PC-3 (cell line): ENCODE data around the gene ABCA2. TPM values are rescaled to one million over a fixed set of nuclear protein-coding genes. Genes with fewer than 3 reads are reported as not detected.

ENCODE experiments used
- ATAC-seq: fragments of 200-7000 bp; cut with Tn5 transposase; 2 replicates; pipeline ENCODE4 v1.9.1; 2020; ENCODE audit warnings: mild to moderate bottlenecking, moderate library complexity
- BruUV-seq: library from RNA; stranded (reverse); fragments of 400-500 nt; replicated peaks from 2 replicates; lab custom pipeline; 2021; lab: Mats Ljungman, UMichigan
- CTCF ChIA-PET: fragments of 300-600 bp; sonication (Branson Sonifier 250); formaldehyde crosslinking; loops from one replicate; lab custom pipeline; 2022; ENCODE audit warnings: antibody characterized with exemption; lab: Charles Lee
- POLR2A ChIA-PET: fragments of 300-600 bp; sonication (Branson Sonifier 250); formaldehyde crosslinking; loops from one replicate; lab custom pipeline; 2022; ENCODE audit warnings: antibody characterized with exemption; ENCODE audit not compliant: unreplicated experiment; lab: Charles Lee
- DNase-seq: peaks from one replicate; pipeline ENCODE4 v3.0.0-alpha.2; 2015
- H2AFZ ChIP-seq: fragments of 300-600 bp; sonication (generic); 2 replicates; pipeline ENCODE4 v1.6.0; 2016; ENCODE audit warnings: antibody characterized with exemption, low read length
- H3F3A ChIP-seq: fragments of 300-600 bp; sonication (generic); one replicate; pipeline ENCODE4 v1.6.0; 2017; ENCODE audit warnings: antibody characterized with exemption, low read length, control low read depth, mild to moderate bottlenecking; ENCODE audit not compliant: unreplicated experiment
- H3K27ac ChIP-seq: fragments of 300-600 bp; sonication (generic); 2 replicates; pipeline ENCODE4 v1.5.1; 2016; ENCODE audit warnings: mild to moderate bottlenecking, low read length
- H3K27me3 ChIP-seq: fragments of 300-600 bp; sonication (generic); 2 replicates; pipeline ENCODE4 v1.6.1; 2016; ENCODE audit warnings: low read length, mixed read lengths
- H3K36me3 ChIP-seq: fragments of 300-600 bp; sonication (generic); 2 replicates; pipeline ENCODE4 v1.6.1; 2016; ENCODE audit warnings: low read depth, mixed run types, low read length, mixed read lengths
- H3K4me1 ChIP-seq: fragments of 300-600 bp; sonication (generic); 2 replicates; pipeline ENCODE4 v1.5.1; 2016; ENCODE audit warnings: low read length; ENCODE audit not compliant: insufficient read depth
- H3K4me2 ChIP-seq: fragments of 300-600 bp; sonication (generic); 2 replicates; pipeline ENCODE4 v1.6.0; 2016; ENCODE audit warnings: low read length
- H3K4me3 ChIP-seq: fragments of 300-600 bp; sonication (generic); 2 replicates; pipeline ENCODE4 v1.5.1; 2016; ENCODE audit warnings: mild to moderate bottlenecking, low read length, mixed read lengths
- H3K79me2 ChIP-seq: fragments of 300-600 bp; sonication (generic); 2 replicates; pipeline ENCODE4 v1.6.1; 2017; ENCODE audit warnings: low read length, mixed read lengths
- H3K9ac ChIP-seq: fragments of 300-600 bp; sonication (generic); 2 replicates; pipeline ENCODE4 v1.6.0; 2016; ENCODE audit warnings: mild to moderate bottlenecking, low read length
- H3K9me2 ChIP-seq: fragments of 300-600 bp; sonication (generic); replicated peaks from 2 replicates; pipeline ENCODE4 v1.6.1; 2016; ENCODE audit warnings: mixed run types, low read length, mixed read lengths
- H3K9me3 ChIP-seq: fragments of 300-600 bp; sonication (generic); 2 replicates; pipeline ENCODE4 v1.6.1; 2016; ENCODE audit warnings: low read length, mixed read lengths
- H4K20me1 ChIP-seq: fragments of 300-600 bp; sonication (generic); 2 replicates; pipeline ENCODE4 v1.6.1; 2016; ENCODE audit warnings: low read length, mixed read lengths
- CTCF ChIP-seq: fragments of 300-600 bp; sonication (generic); conservative IDR thresholded peaks from 2 replicates; pipeline ENCODE4 v1.5.1; 2017; ENCODE audit warnings: antibody characterized with exemption, low read depth, mild to moderate bottlenecking, low read length
- EZH2 ChIP-seq: fragments of 300-600 bp; sonication (generic); IDR thresholded peaks from one replicate; pipeline ENCODE4 v1.6.1; 2017; ENCODE audit warnings: antibody characterized with exemption, mild to moderate bottlenecking, low read length; ENCODE audit not compliant: unreplicated experiment
- EZH2phosphoT487 ChIP-seq: fragments of 300-600 bp; sonication (generic); IDR thresholded peaks from 2 replicates; pipeline ENCODE4 v1.6.1; 2018; ENCODE audit warnings: mild to moderate bottlenecking, antibody characterized with exemption, low read length, borderline replicate concordance
- intact Hi-C: fragments of 100-400 bp; cut with micrococcal nuclease; formaldehyde crosslinking; loops from 2 replicates; pipeline ENCODE4 v1.9.0; 2023
- total RNA-seq: library from RNA; depleted of rRNA; stranded (reverse); fragments of >200 nt; gene quantifications from 2 replicates; pipeline ENCODE4 v1.2.3, GENCODE V29; 2014

Gene ABCA2
- total RNA-seq, 1 experiment from 2014 or later, result 31.5 TPM

GRCh38 chr9:137070201-137070905 lies 42.3 kb upstream of the ABCA2 start, which contains the start of gene SAPCD2:
Gene SAPCD2 (minus strand): TSS chr9:137070557. CDS start chr9:137070460, 97 bp downstream.
- peaks cover 2% of the 10 kb centered on the region for H3F3A ChIP-seq
- H3K9ac ChIP-seq, result peak within 1 kb of the TSS; percentile 47
- TF ChIP-seq CTCF (no peak), EZH2 (no peak), EZH2phosphoT487 (no peak)
- no TSS peak for BruUV-seq
- peak within 1 kb of the TSS; percentile 84 for H3K4me3 ChIP-seq
- intact Hi-C loops, result loop anchor here (1.0 kb wide), 1 partner anchor 16 kb away; the partner anchor contains the start of gene MAN1B1
- no peak within 1 kb of the TSS for H3K27ac ChIP-seq
- no peaks in the 10 kb centered on the region for H3K9me2 ChIP-seq
- no peaks in the 10 kb centered on the region for H3K9me3 ChIP-seq
- peaks cover 20% of the 10 kb centered on the region for H3K4me1 ChIP-seq
- ChIA-PET POLR2A (interaction anchor here (0.7 kb wide), 1 partner anchor 121 kb away, joined by 10 read pairs; no protein-coding TSS in a partner anchor), CTCF (interaction anchor here (0.5 to 1.2 kb wide), 5 partner anchors 21 to 520 kb away, joined by 3 to 12 read pairs (median 4); partner anchors contain the start of genes NPDC1 and ZMYND19)
- H4K20me1 ChIP-seq, result peaks cover 13% of the 10 kb centered on the region; the same call in 1 of the 2 replicates
- H3K79me2 ChIP-seq, result peaks cover 30% of the 10 kb centered on the region
- H3K27me3 ChIP-seq, result no peaks in the 10 kb centered on the region
- H3K4me2 ChIP-seq, result peak within 1 kb of the TSS; percentile 95
- DNase-seq (peak; percentile 88), ATAC-seq (peak; percentile 82)
- H3K36me3 ChIP-seq, result no peaks in the 10 kb centered on the region
- H2AFZ ChIP-seq, result peak within 1 kb of the TSS; percentile 69

- ATAC-seq (peak; percentile 25), DNase-seq (no peak)
- Histone ChIP-seq H2AFZ (no peak overlapping the region), H3K9me2 (no peaks in the 10 kb centered on the region), H3K9me3 (no peaks in the 10 kb centered on the region), H3F3A (peaks cover 2% of the 10 kb centered on the region), H3K36me3 (no peaks in the 10 kb centered on the region), H3K79me2 (peaks cover 30% of the 10 kb centered on the region), H3K27me3 (no peaks in the 10 kb centered on the region), H3K9ac (peak overlapping the region; percentile 47; the same call in 1 of the 2 replicates), H4K20me1 (peaks cover 13% of the 10 kb centered on the region; the same call in 1 of the 2 replicates), H3K27ac (no peak overlapping the region), H3K4me3 (peak overlapping the region; percentile 84), H3K4me2 (peak overlapping the region; percentile 95), H3K4me1 (peaks cover 20% of the 10 kb centered on the region)
- ChIA-PET POLR2A (interaction anchor here (0.7 kb wide), 1 partner anchor 120 kb away, joined by 10 read pairs; no protein-coding TSS in a partner anchor), CTCF (interaction anchor here (0.9 to 1.2 kb wide), 2 partner anchors 23 to 40 kb away, joined by 4 to 12 read pairs; partner anchors contain the start of gene NPDC1)
- no peak for TF ChIP-seq CTCF
- no peak for TF ChIP-seq EZH2
- TF ChIP-seq EZH2phosphoT487, result no peak
- intact Hi-C loops, result loop anchor here (1.0 kb wide), 1 partner anchor 17 kb away; the partner anchor contains the start of gene MAN1B1
- BruUV-seq, result no TSS peak
Observed at GRCh38 chr9:137069508-137070091, 41.6 kb upstream of the ABCA2 start.
